ENCODE results near the gene SPAG7.

The SPAG7 gene

GRCh38 chr17:4967539-4968485 is at the start of gene SPAG7 (continued):
- TF ChIP-seq ZNF785 (tag by site-specific recombination; IDR thresholded peaks at IDR 0.05): no peak
- TF ChIP-seq OVOL3 (tag by site-specific recombination; IDR thresholded peaks at IDR 0.05): no peak; the same call in 1 of the 2 replicates
- no peak for TF ChIP-seq ZNF707 (tag by site-specific recombination; IDR thresholded peaks at IDR 0.05)
- peak; percentile 71; the same call in 1 of the 2 replicates for TF ChIP-seq ELK4 (IDR thresholded peaks at IDR 0.05; ENCODE audit: borderline replicate concordance, low read depth, low read length)
- peak; percentile 62 for TF ChIP-seq KLF1 (tag by site-specific recombination; IDR thresholded peaks at IDR 0.05)
- TF ChIP-seq MYNN (tag by site-specific recombination; IDR thresholded peaks at IDR 0.05; ENCODE audit: borderline replicate concordance): no peak
- no peak for TF ChIP-seq ZNF155 (tag by site-specific recombination; IDR thresholded peaks at IDR 0.05)
- no peak for TF ChIP-seq ZNF184 (tag by site-specific recombination; IDR thresholded peaks at IDR 0.05)
- no peak for TF ChIP-seq ZNF426 (tag by site-specific recombination; IDR thresholded peaks at IDR 0.05)
- TF ChIP-seq ZNF561 (tag by site-specific recombination; IDR thresholded peaks at IDR 0.05; ENCODE audit: borderline replicate concordance): peak; percentile 82; the same call in 1 of the 2 replicates
- no peak for TF ChIP-seq AEBP2 (tag by site-specific recombination; IDR thresholded peaks at IDR 0.05; ENCODE audit: borderline replicate concordance)
- no peak for TF ChIP-seq ZNF48 (tag by site-specific recombination; IDR thresholded peaks at IDR 0.05)
- TF ChIP-seq ZNF18 (tag by site-specific recombination; IDR thresholded peaks at IDR 0.05): no peak
- no peak; the same call in 1 of the 2 replicates for TF ChIP-seq ZNF792 (tag by site-specific recombination; IDR thresholded peaks at IDR 0.05)
- no peak for TF ChIP-seq ZNF768 (tag by site-specific recombination; IDR thresholded peaks at IDR 0.05)
- no peak for TF ChIP-seq ZNF280D (tag by site-specific recombination; IDR thresholded peaks at IDR 0.05)
- no peak for TF ChIP-seq HOXA7 (CRISPR knock-in tag; IDR thresholded peaks at IDR 0.05; ENCODE audit: borderline replicate concordance)
- TF ChIP-seq YY1 (tag by site-specific recombination; IDR thresholded peaks at IDR 0.05): peak; percentile 98
- no peak for TF ChIP-seq ZNF530 (tag by site-specific recombination; IDR thresholded peaks at IDR 0.05; ENCODE audit: low read depth)
- TF ChIP-seq ZNF449 (tag by site-specific recombination; IDR thresholded peaks at IDR 0.05): peak; percentile 75
- TF ChIP-seq SP2 (tag by site-specific recombination; IDR thresholded peaks at IDR 0.05): no peak
- TF ChIP-seq PATZ1 (tag by site-specific recombination; IDR thresholded peaks at IDR 0.05): peak; percentile 85
- TF ChIP-seq ZNF140 (tag by site-specific recombination; IDR thresholded peaks at IDR 0.05): no peak
- no peak for TF ChIP-seq ZNF513 (tag by site-specific recombination; IDR thresholded peaks at IDR 0.05)
